Parathyroid adenoma (tissue), 2 donors: ENCODE results near the gene CHMP4B.
A peak's percentile ranks its signal among the peaks of the same experiment; 100 is the strongest.

ENCODE experiments used
- H2AFZ ChIP-seq: fragments of 300-600 bp; sonication (generic); one replicate; pipeline ENCODE4 v1.7.0; 2017; ENCODE audit warnings: antibody characterized with exemption, mild to moderate bottlenecking
- H3K27ac ChIP-seq: fragments of 300-600 bp; sonication (generic); one replicate; pipeline ENCODE4 v1.7.0; 2017
- H3K27me3 ChIP-seq: fragments of 300-600 bp; sonication (generic); one replicate; pipeline ENCODE4 v1.7.0; 2017; ENCODE audit warnings: low read length; ENCODE audit not compliant: control insufficient read depth, insufficient read depth
- H3K36me3 ChIP-seq: fragments of 300-600 bp; sonication (generic); one replicate; pipeline ENCODE4 v1.7.0; 2017; ENCODE audit warnings: low read length; ENCODE audit not compliant: control insufficient read depth, insufficient read depth
- H3K4me1 ChIP-seq: fragments of 300-600 bp; sonication (generic); one replicate; pipeline ENCODE4 v1.7.0; 2017; ENCODE audit warnings: control low read depth
- H3K4me2 ChIP-seq: fragments of 300-600 bp; sonication (generic); one replicate; pipeline ENCODE4 v1.7.0; 2017; ENCODE audit warnings: low read length
- H3K4me3 ChIP-seq: fragments of 300-600 bp; sonication (generic); one replicate; pipeline ENCODE4 v1.7.0; 2017; ENCODE audit warnings: low read depth, low read length
- H3K79me2 ChIP-seq: fragments of 300-600 bp; sonication (generic); one replicate; pipeline ENCODE4 v1.7.0; 2017; ENCODE audit warnings: control low read depth
- H3K9ac ChIP-seq: fragments of 300-600 bp; sonication (generic); one replicate; pipeline ENCODE4 v1.7.0; 2017; ENCODE audit warnings: mild to moderate bottlenecking
- H3K9me3 ChIP-seq: fragments of 300-600 bp; sonication (generic); one replicate; pipeline ENCODE4 v1.7.0; 2017; ENCODE audit warnings: low read length; ENCODE audit not compliant: control insufficient read depth
- TF ChIP-seq, protein P1 (sequence below): fragments of 300-600 bp; sonication (generic); IDR thresholded peaks from one replicate; pipeline ENCODE4 v1.7.0; 2017; ENCODE audit warnings: antibody characterized with exemption, mild to moderate bottlenecking
- donor health status: primary hyperparathyroidism.

The CHMP4B gene

DNA sequence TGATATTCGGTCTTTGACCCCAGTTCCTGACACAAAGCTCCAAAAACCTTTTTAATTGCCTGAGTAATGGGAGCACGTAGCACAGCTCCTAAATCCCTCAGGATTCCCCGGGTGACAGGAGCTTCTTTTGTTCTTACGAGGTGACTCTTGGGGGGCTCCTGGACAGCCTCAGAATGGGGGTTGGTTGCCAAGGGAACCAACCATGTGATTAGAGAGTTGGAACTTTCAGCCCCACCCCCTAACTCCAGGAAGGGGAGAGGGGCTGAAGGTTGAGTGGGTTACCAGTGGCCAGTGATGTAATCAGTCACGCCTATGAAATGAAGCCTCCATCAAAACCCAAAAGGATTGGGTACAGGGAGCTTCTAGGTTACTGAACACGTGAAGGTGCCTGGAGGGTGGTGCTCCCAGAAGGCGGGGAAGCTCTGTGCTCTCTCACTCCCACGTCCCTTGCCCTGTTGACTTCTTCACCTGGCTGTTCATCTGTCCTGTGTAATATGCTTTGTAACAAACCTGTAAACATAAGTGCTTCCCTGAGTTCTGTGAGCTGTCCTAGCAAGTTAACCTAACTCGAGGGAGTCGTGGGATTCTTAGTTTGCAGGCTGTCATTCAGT is 89.5 kb downstream of the CHMP4B start:
- H3K79me2 ChIP-seq: no peaks in the 10 kb centered on the region
- H3K9me3 ChIP-seq: no peaks in the 10 kb centered on the region
- H3K27ac ChIP-seq: no peak overlapping the region
- H3K36me3 ChIP-seq: no peaks in the 10 kb centered on the region
- H3K4me1 ChIP-seq: no peaks in the 10 kb centered on the region
- H3K9ac ChIP-seq: no peak overlapping the region
- H3K4me3 ChIP-seq: no peak overlapping the region
- H3K27me3 ChIP-seq: no peaks in the 10 kb centered on the region
- H2AFZ ChIP-seq: peak overlapping the region; percentile 25
- H3K4me2 ChIP-seq: no peak overlapping the region
- TF ChIP-seq, protein P1, sequence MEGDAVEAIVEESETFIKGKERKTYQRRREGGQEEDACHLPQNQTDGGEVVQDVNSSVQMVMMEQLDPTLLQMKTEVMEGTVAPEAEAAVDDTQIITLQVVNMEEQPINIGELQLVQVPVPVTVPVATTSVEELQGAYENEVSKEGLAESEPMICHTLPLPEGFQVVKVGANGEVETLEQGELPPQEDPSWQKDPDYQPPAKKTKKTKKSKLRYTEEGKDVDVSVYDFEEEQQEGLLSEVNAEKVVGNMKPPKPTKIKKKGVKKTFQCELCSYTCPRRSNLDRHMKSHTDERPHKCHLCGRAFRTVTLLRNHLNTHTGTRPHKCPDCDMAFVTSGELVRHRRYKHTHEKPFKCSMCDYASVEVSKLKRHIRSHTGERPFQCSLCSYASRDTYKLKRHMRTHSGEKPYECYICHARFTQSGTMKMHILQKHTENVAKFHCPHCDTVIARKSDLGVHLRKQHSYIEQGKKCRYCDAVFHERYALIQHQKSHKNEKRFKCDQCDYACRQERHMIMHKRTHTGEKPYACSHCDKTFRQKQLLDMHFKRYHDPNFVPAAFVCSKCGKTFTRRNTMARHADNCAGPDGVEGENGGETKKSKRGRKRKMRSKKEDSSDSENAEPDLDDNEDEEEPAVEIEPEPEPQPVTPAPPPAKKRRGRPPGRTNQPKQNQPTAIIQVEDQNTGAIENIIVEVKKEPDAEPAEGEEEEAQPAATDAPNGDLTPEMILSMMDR: no peak

DNA sequence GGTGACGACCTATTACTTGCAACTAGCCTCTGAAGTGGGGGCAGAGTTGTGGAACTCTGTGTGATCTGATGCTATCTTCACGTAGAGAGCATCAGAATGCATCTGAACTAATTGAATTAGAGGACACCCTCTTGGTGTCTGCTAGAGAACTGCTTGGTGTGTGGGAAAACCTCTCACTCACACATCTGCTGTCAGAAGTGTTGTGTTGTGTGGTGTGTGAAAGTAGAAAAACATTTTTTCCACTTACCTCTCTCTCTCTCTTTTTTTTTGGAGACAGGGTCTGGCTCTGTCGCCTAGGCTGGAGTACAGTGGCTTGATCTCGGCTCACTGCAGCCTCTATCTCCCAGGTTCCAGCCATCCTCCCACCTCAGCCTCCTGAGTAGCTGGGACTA is 90.0 kb downstream of the CHMP4B start:
- TF ChIP-seq, protein P1: no peak
- Histone ChIP-seq H3K9ac (no peak overlapping the region), H3K27me3 (no peaks in the 10 kb centered on the region), H3K9me3 (no peaks in the 10 kb centered on the region), H3K4me2 (no peak overlapping the region), H3K79me2 (no peaks in the 10 kb centered on the region), H3K27ac (no peak overlapping the region), H2AFZ (peak overlapping the region; percentile 25), H3K4me1 (no peaks in the 10 kb centered on the region), H3K36me3 (no peaks in the 10 kb centered on the region), H3K4me3 (no peak overlapping the region)

DNA sequence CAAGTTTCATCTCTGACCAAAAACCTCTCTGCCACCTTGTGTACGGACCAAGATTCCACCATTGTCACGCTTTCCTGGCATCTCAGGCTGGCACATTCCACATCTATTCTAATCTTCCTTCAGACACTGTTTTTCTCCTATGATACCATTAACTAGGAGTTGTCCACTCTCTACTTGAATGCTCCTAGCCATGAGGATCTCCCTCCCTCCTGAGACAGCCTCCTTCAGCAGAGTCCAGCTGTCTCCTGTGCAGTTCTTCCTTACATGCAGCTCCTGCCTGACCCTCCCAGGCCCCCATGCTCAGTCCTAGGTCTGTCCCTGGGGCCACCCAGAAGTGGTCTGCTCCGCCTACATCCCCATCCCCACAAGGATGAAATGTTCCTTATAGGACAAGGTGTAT is 90.9 kb downstream of the CHMP4B start:
- Histone ChIP-seq H3K4me3 (no peak overlapping the region), H3K27me3 (no peaks in the 10 kb centered on the region), H3K4me2 (no peak overlapping the region), H3K4me1 (no peaks in the 10 kb centered on the region), H3K79me2 (no peaks in the 10 kb centered on the region), H3K36me3 (no peaks in the 10 kb centered on the region), H2AFZ (no peak overlapping the region), H3K9me3 (no peaks in the 10 kb centered on the region), H3K9ac (no peak overlapping the region), H3K27ac (no peak overlapping the region)
- TF ChIP-seq, protein P1: no peak
